Measurements from ENCODE around the gene RCSD1.

DNA sequence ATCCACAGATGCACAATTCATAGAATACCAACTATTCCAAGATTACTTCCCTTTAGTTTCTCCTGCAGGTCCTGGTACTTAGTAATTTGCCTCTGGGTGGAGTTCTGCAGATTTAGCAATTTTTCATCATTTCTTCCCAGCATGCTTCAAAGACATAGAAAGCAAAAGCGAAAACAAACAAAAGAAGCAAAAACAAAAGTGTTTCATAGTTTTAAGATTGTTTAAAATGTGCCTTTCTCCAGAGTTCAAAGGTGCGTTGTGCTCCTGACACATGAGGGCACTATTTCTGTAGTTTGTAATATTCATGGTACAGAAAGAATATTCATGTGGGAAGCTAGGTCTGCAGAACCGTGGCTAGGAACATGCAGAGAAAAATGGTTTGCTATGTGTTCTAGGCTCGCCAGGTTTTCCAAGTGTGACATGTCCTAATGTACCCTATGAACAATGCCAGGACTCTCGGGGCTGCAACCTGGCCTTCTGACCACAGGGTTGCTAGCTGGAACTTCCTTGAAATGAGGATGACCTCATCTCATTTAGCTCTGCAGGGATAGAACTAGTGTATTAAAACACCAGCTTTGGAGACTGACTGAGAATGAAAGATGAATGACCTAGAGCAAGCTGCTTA is 30.0 kb upstream of the RCSD1 start:
- TF ChIP-seq POLR2AphosphoS5 (IDR thresholded peaks at IDR 0.05; ENCODE audit: low read depth, low read length) (no peak), POLR2A (IDR thresholded peaks at IDR 0.05; ENCODE audit: low read depth, low read length) (no peak)

All from GM12892 (cell line).